Mesenteric fat pad (tissue), 1 donor: ENCODE measurements around the gene ST8SIA5. TPM values are rescaled to one million over a fixed set of nuclear protein-coding genes. Genes with fewer than 3 reads are reported as not detected.

Experiments
- DNase-seq: peaks from one replicate; pipeline ENCODE4 v3.0.0-alpha.2; 2020; ENCODE audit warnings: low spot score
- total RNA-seq: library from RNA; stranded (reverse); fragmentation: NEBNext Ultra II Directional; extraction: Animal tissue kit (Norgen Biotek cat#: 25700); gene quantifications from one replicate; pipeline ENCODE4 v1.2.1, GENCODE V29; 2021
- donor health status: DM: yes; HTN: yes; CAD: no.

Gene ST8SIA5
- total RNA-seq, 1 donor from 2014 or later, result 1.5 TPM

DNA sequence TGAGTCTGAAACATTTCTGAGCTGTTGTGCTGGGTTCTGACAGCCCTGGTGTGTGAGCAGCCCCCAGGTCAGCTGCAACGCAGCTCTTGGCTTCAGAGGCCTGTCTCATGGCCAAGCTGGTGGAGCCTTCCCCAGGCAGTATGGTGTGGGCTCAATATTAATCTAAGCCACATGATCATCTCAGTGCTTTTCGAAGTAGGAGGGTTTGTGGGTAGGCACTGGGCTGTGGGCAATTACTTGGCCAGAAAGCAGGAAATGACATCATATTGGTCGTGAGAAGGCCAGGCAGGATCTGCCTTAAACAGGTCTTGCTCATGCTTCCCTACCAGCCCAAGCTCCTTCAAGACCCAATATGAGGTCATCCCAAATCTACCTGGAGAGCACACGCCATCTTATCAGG lies 126.7 kb downstream of the ST8SIA5 start:
- DNase-seq, result no peak

DNA sequence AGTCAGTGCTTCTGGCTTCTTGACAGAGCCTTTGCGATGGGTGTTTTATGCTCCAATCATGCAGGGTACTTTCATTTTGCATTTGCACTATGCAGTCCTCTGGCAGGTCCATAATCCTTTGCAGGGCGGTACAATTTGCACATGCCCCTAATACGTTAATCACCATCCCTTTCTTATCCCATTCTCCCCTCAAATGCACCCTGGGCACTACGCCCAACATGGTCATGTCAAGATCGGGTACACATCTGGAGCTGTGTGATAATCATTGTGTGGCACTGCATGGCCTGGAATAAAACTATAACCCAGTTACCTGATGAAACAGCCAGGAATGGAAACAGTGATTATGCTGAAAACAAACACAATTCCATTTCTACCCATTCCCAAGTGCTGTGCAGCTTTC lies 127.5 kb downstream of the ST8SIA5 start:
- no peak for DNase-seq

DNA sequence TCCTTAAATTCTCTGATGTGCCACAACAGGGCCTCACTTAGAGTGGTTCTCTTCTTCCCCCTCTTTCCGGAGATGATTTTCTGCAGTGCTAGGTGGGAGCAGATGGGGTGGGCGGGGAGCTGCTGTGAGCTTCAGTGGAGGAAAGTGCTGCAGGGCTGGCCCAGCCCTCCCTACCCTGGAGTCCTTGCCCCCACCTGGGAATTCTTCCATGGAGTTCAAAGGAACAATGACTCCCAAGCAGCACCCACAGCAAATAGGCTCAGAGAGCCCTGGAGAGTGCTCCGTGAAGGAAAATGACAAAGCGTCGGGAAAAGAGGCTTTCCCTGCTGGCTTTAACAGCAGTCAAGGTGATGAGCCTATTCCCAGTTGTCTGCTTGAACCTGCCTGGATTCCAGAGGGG lies 128.6 kb downstream of the ST8SIA5 start:
- no peak for DNase-seq

- no peak for DNase-seq
Observed at GRCh38 chr18:46627136-46627535, 129.7 kb downstream of the ST8SIA5 start.

GRCh38 chr18:46625069-46625468 lies 131.8 kb downstream of the ST8SIA5 start:
- DNase-seq, result no peak

- DNase-seq, result no peak
Observed at GRCh38 chr18:46624127-46624526, 132.7 kb downstream of the ST8SIA5 start.

- DNase-seq, result no peak
Observed at GRCh38 chr18:46623541-46623940, 133.3 kb downstream of the ST8SIA5 start.

- no peak for DNase-seq
Observed at GRCh38 chr18:46622999-46623398, 133.9 kb downstream of the ST8SIA5 start.

GRCh38 chr18:46622451-46622850 lies 134.4 kb downstream of the ST8SIA5 start:
- DNase-seq, result no peak

DNA sequence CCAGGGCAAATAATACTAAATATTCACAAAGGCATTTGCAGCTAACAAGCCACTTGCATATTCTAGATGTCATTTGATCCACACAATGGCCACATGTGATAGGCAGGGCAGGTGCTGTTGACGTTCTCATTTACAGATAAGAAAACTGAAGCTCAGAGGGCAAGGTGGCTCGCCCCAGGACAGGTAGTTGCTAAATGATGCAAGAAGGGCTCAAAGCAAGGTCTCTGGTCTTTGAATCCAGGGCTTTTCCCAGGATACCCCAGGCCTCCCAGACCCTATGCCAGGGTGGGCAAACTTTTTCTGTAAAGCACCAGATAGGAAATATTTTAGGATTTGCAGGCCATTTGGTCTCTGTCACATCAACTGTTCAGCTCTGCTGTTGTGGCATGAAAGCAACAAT lies 135.0 kb downstream of the ST8SIA5 start:
- no peak for DNase-seq

DNA sequence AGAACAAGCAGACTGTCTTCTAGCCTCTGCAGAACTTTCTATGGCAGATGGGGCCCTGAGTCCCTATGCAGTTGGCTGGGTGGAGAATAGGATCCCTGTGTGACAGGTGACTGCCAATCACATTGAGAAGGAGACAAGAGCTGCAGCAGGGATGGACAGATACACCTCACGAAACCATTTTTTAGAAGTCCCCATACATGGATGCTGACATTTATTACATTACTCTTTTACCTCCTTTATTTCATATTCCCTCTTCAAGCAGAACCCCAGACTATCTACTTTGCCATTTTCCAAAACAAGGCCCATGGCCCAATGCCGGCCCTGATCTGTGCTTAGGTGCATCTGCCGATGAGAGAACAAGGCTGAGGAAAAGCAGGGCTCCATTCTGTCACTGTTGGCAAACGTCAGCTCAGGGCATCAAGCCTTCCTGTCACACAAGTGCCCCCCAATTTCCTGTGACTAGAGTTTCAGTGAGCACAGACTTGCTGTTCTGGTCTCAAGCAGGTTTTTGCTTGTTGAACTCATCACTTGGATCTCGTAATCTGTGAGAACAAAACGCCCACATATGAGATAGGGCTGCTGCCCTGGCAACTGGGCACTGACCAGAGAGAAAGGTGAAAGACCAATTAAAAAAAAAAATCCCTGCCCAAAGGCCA lies 135.6 kb downstream of the ST8SIA5 start:
- DNase-seq, result no peak

- no peak for DNase-seq
Observed at GRCh38 chr18:46619559-46619958, 137.3 kb downstream of the ST8SIA5 start.

Other genes with a start within 250 kb of the ST8SIA5 start
- 2.3 TPM for gene LOXHD1, start 99.8 kb downstream of the ST8SIA5 start, total RNA-seq
- gene PIAS2, start 160.5 kb upstream of the ST8SIA5 start, total RNA-seq, result 41.3 TPM
- 4.8 TPM for gene KATNAL2, start 160.5 kb upstream of the ST8SIA5 start, total RNA-seq